ENCODE results near the gene ARFGEF2.
"Not testable (repeated sequence)": the region's sequence is repeated elsewhere in the genome, so short reads cannot be mapped to it uniquely, and the experiment has no call there.

ARFGEF2 gene

GRCh38 chr20:48930035-48930434 lies 8.5 kb downstream of the ARFGEF2 start:
- DNase-seq, result no peak

- no peak for DNase-seq
Measured at GRCh38 chr20:48930878-48931277, 9.4 kb downstream of the ARFGEF2 start.

- DNase-seq, result no peak
Measured at GRCh38 chr20:48931527-48932374, 10.2 kb downstream of the ARFGEF2 start.

DNA sequence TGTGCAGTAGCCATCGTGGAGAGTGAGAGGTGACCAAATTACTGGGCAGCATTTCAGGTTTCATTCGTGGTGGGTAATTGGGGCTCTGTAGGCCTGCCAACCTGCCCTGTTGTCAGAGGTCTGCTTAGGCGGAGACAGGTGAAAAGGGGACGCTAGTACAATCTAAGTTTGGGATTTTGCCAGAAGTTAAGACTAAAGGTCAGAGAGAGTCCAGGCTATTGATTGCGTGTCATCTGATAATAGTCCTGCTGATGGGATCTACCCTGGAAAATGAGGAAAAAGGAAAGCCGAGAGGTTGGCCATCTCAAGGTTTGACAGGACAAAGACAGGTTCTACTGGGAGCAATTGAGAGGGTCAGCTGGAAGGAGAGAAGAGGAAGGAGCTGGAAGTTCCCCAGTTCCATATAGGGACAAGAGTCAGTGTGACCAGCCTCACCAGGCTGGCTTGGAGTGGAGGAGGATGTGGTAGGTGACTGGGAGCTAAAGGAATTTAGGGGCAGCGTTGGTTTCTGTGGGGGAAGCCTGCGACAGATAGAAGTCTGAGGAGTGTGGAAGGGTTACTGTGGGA lies 10.9 kb downstream of the ARFGEF2 start:
- DNase-seq, result no peak

- no peak for DNase-seq
Measured at GRCh38 chr20:48933017-48933766, 11.7 kb downstream of the ARFGEF2 start.

DNA sequence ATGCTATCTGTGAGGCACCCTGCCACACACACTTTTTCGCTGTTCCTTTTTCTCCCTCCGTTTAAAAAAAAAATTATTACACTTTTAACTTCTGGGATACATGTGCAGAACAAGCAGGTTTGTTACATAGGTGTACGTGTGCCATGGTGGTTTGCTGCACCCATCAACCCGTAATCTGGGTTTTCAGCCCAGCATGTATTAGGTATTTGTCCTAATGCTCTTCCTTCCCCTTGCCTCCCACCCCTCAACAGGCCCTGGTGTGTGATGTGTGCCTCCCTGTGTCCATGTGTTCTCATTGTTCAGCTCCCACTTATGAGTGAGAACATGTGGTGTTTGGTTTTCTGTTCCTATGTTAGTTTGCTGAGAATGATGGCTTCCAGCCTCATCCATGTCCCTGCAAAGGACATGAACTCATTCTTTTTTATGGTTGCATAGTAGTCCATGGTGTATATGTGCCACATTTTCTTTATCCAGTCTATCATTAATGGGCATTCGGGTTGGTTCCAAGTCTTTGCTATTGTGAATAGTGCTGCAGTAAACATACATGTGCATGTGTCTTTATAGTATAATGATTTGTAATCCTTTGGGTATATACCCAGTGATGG lies 12.9 kb downstream of the ARFGEF2 start:
- not testable (repeated sequence) for DNase-seq

DNA sequence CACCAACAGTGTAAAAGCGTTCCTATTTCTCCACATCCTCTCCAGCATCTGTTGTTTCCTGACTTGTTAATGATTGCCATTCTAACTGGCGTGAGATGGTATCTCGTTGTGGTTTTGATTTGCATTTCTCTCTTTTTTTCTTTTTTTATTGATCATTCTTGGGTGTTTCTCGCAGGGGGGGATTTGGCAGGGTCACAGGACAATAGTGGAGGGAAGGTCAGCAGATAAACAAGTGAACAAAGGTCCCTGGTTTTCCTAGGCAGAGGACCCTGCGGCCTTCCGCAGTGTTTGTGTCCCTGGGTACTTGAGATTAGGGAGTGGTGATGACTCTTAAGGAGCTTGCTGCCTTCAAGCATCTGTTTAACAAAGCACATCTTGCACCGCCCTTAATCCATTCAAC lies 13.5 kb downstream of the ARFGEF2 start:
- not testable (repeated sequence) for DNase-seq

DNA sequence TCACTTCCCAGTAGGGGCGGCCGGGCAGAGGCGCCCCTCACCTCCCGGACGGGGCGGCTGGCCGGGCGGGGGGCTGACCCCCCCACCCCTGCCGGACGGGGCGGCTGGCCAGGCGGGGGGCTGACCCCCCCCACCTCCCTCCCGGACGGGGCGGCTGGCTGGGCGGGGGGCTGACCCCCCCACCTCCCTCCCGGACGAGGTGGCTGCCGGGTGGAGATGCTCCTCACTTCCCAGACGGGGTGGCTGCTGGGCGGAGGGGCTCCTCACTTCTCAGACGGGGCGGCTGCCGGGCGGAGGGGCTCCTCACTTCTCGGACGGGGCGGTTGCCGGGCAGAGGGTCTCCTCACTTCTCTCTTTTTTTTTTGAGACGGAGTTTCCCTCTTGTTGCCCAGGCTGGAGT lies 14.7 kb downstream of the ARFGEF2 start:
- not testable (repeated sequence) for DNase-seq

GRCh38 chr20:48937674-48938073 lies 16.2 kb downstream of the ARFGEF2 start:
- DNase-seq, result no peak

DNA sequence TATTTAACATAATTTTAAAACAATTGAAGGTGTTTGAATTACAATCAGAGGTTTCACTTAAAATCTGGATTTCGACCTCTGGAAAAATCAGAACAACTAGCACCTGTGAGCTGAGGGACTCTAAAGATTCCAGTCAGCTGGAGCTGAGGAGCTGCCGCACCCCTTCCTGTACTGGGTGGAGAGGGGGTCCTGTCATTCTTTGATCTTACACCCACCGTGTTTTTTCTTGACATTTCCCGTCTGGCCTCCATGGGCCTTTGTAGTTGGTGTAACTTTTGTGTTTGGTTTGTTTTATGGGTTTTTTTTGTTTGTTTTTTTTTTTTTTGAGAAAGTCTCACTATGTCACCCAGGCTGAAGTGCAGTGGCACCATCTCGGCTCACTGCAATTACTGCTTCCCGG lies 17.2 kb downstream of the ARFGEF2 start:
- no peak for DNase-seq

DNA sequence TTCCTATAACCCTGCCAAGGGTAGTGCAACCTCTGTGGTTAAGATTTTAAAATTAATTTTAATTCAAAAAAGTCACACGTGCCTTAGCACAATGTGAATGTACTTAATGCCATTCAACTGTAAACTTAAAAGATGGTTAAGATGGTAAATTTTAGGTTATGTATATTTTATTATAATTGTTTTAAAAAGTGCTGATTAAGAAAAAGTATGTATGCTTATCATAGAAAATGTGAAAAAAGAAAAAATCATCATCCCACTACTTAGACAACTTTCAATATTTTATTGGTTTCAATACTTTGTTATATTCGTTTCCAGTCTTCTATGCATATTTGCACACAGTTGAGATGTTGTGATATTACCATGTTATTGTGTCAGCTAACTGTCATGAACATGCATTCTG lies 18.7 kb downstream of the ARFGEF2 start:
- DNase-seq, result no peak

GRCh38 chr20:48941467-48941866 lies 20.0 kb downstream of the ARFGEF2 start:
- no peak for DNase-seq

DNA sequence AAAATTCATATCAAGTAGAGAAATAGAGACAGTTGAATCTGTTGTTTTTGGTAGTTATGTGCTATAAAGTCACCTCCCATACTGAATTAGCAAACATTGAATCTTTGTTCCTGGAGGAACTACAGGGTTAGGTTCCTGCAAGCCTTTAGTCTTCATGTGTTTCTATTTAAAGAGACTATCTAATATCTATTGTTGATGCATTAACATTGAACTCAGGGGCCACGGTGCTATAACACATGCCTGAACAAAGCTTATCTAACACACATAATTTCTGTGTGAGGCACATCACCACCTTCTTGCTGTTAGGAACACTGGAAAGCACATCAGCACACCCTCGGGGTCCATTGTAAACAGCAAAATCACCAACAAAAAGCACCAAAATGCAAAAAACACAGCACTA lies 21.2 kb downstream of the ARFGEF2 start:
- DNase-seq, result no peak

GRCh38 chr20:48944663-48945297 lies 23.3 kb downstream of the ARFGEF2 start:
- no peak for DNase-seq

GRCh38 chr20:48945840-48946514 lies 24.5 kb downstream of the ARFGEF2 start:
- no peak for DNase-seq

DNA sequence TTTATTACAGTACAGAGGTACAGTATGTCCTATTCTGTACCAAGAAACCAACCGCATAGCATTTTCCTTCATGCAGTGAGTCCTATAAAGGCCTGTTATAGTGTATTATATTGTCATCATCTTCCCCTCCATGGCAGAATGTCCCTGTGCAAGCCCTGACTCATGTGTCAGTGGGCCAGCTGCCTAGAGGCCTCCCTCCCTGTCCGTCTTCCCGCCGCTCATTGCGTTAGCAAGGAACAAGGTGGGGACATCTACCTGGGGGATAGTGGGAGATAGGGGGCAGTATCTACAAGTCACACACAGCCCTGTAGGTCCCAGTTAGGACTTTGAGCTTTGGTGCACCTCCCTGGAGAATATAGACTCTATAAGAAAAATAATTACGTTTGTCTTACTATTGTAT lies 27.1 kb downstream of the ARFGEF2 start:
- no peak for DNase-seq

GRCh38 chr20:48949304-48950170 lies 28.0 kb downstream of the ARFGEF2 start:
- no peak for DNase-seq

GRCh38 chr20:48951041-48951440 lies 29.5 kb downstream of the ARFGEF2 start:
- DNase-seq, result no peak

DNA sequence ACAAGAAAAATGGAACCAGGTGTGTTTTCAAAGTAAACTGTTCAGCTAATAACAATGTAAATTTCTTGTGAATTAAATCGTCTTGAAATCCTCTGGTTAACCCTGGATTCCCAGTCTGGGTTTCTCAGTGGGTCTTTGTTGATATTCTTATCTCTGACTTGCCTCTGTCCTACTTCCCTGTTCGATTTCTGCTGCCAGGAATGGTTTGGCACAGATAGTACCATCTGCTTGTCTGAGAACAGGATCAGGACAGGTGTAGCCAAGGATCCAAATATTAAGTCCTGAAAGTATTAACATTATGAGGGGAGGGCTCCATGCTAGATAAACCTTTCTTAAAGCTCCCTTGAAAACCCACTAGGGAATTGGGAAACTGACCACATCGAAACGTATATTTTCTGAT lies 30.1 kb downstream of the ARFGEF2 start:
- no peak for DNase-seq

- DNase-seq, result no peak
Measured at GRCh38 chr20:48952656-48953055, 31.1 kb downstream of the ARFGEF2 start.

- DNase-seq, result no peak
Measured at GRCh38 chr20:48953653-48954052, 32.1 kb downstream of the ARFGEF2 start.

Data from MV-4-11 (cell line).